Liver (tissue), 9 donors: ENCODE measurements around the gene FRMD4A. TPM values are rescaled to one million over a fixed set of nuclear protein-coding genes. Genes with fewer than 3 reads are reported as not detected.
"Not testable (repeated sequence)": the region's sequence is repeated elsewhere in the genome, so short reads cannot be mapped to it uniquely, and the experiment has no call there.

Experiments
- DNase-seq: peaks from one replicate; pipeline ENCODE4 v3.0.0-alpha.2; 2017; ENCODE audit warnings: low spot score
- H3K27ac ChIP-seq, 2 donors: one replicate each; pipeline ENCODE4 v1.7.0; 2013; ENCODE audit warnings: inconsistent platforms in 2 of 2, low read length in 2 of 2, control low read depth in 1 of 2, low read depth in 1 of 2, mild to moderate bottlenecking in 1 of 2
- H3K27me3 ChIP-seq, 4 donors: one replicate each; pipeline versions ENCODE4 v1.6.1 to v1.7.0; 2013; ENCODE audit warnings: low read length in 3 of 4, inconsistent platforms in 1 of 4, mild to moderate bottlenecking in 1 of 4, moderate library complexity in 1 of 4; ENCODE audit not compliant: control insufficient read depth in 4 of 4, insufficient read depth in 4 of 4
- H3K36me3 ChIP-seq, 4 donors: one replicate each; pipeline versions ENCODE4 v1.6.1 to v1.7.0; 2013; ENCODE audit warnings: low read length in 3 of 4, mild to moderate bottlenecking in 3 of 4, low read depth in 1 of 4, moderate library complexity in 1 of 4; ENCODE audit not compliant: control insufficient read depth in 4 of 4, insufficient read depth in 3 of 4
- H3K4me1 ChIP-seq, 4 donors: one replicate each; pipeline versions ENCODE4 v1.6.1 to v1.7.0; 2013; ENCODE audit warnings: low read length in 3 of 4, mild to moderate bottlenecking in 3 of 4, moderate library complexity in 1 of 4; ENCODE audit not compliant: control insufficient read depth in 4 of 4, insufficient read depth in 4 of 4
- H3K4me3 ChIP-seq, 3 donors: one replicate each; pipeline versions ENCODE4 v1.6.1 to v1.7.0; 2013; ENCODE audit warnings: low read length in 3 of 3, control low read depth in 1 of 3, low read depth in 1 of 3, mild to moderate bottlenecking in 1 of 3
- H3K9ac ChIP-seq, 2 donors: one replicate each; pipeline ENCODE4 v1.7.0; 2013; ENCODE audit warnings: low read length in 2 of 2, mild to moderate bottlenecking in 2 of 2, moderate library complexity in 2 of 2, control low read depth in 1 of 2, low read depth in 1 of 2
- H3K9me3 ChIP-seq, 4 donors: one replicate each; pipeline versions ENCODE4 v1.6.1 to v1.7.0; 2013; ENCODE audit warnings: low read length in 3 of 4; ENCODE audit not compliant: control insufficient read depth in 4 of 4
- ATF3 ChIP-seq: IDR thresholded peaks from 2 replicates; pipeline ENCODE4 v1.6.1; 2016; ENCODE audit warnings: antibody characterized with exemption
- EGR1 ChIP-seq, 2 donors: IDR thresholded peaks; 2 replicates each; pipeline ENCODE4 v1.6.1; 2016 to 2018; ENCODE audit warnings: antibody characterized with exemption in 2 of 2, low read depth in 2 of 2
- FOXA1 ChIP-seq: IDR thresholded peaks from 2 replicates; pipeline ENCODE4 v1.6.1; 2016; ENCODE audit warnings: antibody characterized with exemption
- FOXA2 ChIP-seq: IDR thresholded peaks from 2 replicates; pipeline ENCODE4 v1.6.1; 2016; ENCODE audit warnings: antibody characterized with exemption
- GABPA ChIP-seq, 2 donors: IDR thresholded peaks in 1 of 2; conservative IDR thresholded peaks in 1 of 2; 2 replicates each; pipeline ENCODE4 v1.6.1; 2016; ENCODE audit warnings: antibody characterized with exemption in 2 of 2, mild to moderate bottlenecking in 1 of 2, moderate library complexity in 1 of 2
- HNF4G ChIP-seq: IDR thresholded peaks from 2 replicates; pipeline ENCODE4 v1.6.1; 2016; ENCODE audit warnings: antibody characterized with exemption
- JUND ChIP-seq, 2 donors: IDR thresholded peaks; 2 replicates each; pipeline ENCODE4 v1.6.1; 2016; ENCODE audit warnings: antibody characterized with exemption in 2 of 2
- NR2F2 ChIP-seq: IDR thresholded peaks from 2 replicates; pipeline ENCODE4 v1.6.1; 2016; ENCODE audit warnings: antibody characterized with exemption
- RAD21 ChIP-seq, 2 donors: IDR thresholded peaks; 2 replicates each; pipeline ENCODE4 v1.6.1; 2016; ENCODE audit warnings: antibody characterized with exemption in 2 of 2, mild to moderate bottlenecking in 2 of 2
- RXRA ChIP-seq, 2 donors: IDR thresholded peaks; 2 replicates each; pipeline ENCODE4 v1.6.1; 2017 to 2018; ENCODE audit warnings: antibody characterized with exemption in 2 of 2, mild to moderate bottlenecking in 1 of 2
- SP1 ChIP-seq: IDR thresholded peaks from 2 replicates; pipeline ENCODE4 v1.6.1; 2018; ENCODE audit warnings: antibody characterized with exemption, mild to moderate bottlenecking
- TAF1 ChIP-seq: conservative IDR thresholded peaks from 2 replicates; pipeline ENCODE4 v1.6.1; 2016; ENCODE audit warnings: antibody characterized with exemption, mild to moderate bottlenecking
- YY1 ChIP-seq: IDR thresholded peaks from 2 replicates; pipeline ENCODE4 v1.6.1; 2016; ENCODE audit warnings: antibody characterized with exemption, mild to moderate bottlenecking
- WGBS: extraction: QIAGEN DNeasy Blood & Tissue Kit; methylation state at CpG from one replicate; pipeline ENCODE4 v1.1.7; 2013; 5-methylcytosine and 5-hydroxymethylcytosine counted together
- polyA plus RNA-seq, 2 donors: library from polyadenylated mRNA; stranded (reverse) in 1 of 2; unstranded in 1 of 2; fragments of 200-250 nt in 1 of 2; fragments of >200 nt in 1 of 2; fragmentation: Nextera tagmentation in 1 of 2; extraction: Ambion mirVana in 1 of 2; gene quantifications; one replicate each; pipeline versions ENCODE4 v1.2.1 to v1.2.3, GENCODE V29; 2013 to 2015
- total RNA-seq, 2 donors: library from RNA; depleted of rRNA; stranded (reverse); fragments of >200 nt; gene quantifications; one replicate each; pipeline ENCODE4 v1.2.3, GENCODE V29; 2014
- TF ChIP-seq, protein P1 (sequence below): IDR thresholded peaks from 2 replicates; pipeline ENCODE4 v1.6.1; 2016; ENCODE audit warnings: antibody characterized with exemption, mild to moderate bottlenecking
- TF ChIP-seq, protein P2 (sequence below): IDR thresholded peaks from 2 replicates; pipeline ENCODE4 v1.6.1; 2016; ENCODE audit warnings: antibody characterized with exemption
- donor health status: healthy.
- donor health status: healthy.
- donor health status: healthy.
- donor health status: healthy.
- donor health status: healthy.

Gene FRMD4A
- total and polyA plus RNA-seq, 4 donors: 8.2 to 34.3 (median 13.1) TPM

GRCh38 chr10:14135196-14135595 lies 195.5 kb downstream of the FRMD4A start:
- DNase-seq, H3K9ac ChIP-seq, H3K9me3 ChIP-seq, H3K4me1 ChIP-seq, H3K27ac ChIP-seq, H3K27me3 ChIP-seq, H3K36me3 ChIP-seq, H3K4me3 ChIP-seq: not testable (repeated sequence)
- 58% methylated on average over 2 of the region's 2 CpGs for WGBS

DNA sequence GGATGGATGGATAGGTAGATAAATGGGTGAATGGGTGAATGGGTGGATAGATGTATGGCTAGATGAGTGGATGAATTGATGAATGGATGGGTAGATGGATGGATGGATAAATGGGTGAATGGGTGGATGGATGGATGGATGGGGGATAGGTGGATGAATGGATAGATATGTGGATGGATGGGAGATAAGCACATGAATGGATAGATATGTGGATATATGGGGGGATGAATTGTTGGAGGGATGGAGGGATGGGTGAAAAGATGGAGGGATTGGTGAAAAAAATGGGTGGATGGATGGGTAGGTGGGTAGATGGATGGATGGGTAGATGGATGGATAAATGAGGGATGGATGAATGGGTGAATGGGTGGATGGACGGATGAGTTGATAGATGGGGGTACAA lies 196.4 kb downstream of the FRMD4A start:
- no peaks in the 10 kb centered on the region for H3K36me3 ChIP-seq
- 63% methylated on average over 1 of the region's 1 CpG for WGBS
- no peaks in the 10 kb centered on the region for H3K27me3 ChIP-seq
- no peak for TF ChIP-seq RXRA (IDR thresholded peaks at IDR 0.05)
- TF ChIP-seq SP1: no peak
- TF ChIP-seq NR2F2: no peak
- no peak for TF ChIP-seq FOXA2
- TF ChIP-seq, protein P1, sequence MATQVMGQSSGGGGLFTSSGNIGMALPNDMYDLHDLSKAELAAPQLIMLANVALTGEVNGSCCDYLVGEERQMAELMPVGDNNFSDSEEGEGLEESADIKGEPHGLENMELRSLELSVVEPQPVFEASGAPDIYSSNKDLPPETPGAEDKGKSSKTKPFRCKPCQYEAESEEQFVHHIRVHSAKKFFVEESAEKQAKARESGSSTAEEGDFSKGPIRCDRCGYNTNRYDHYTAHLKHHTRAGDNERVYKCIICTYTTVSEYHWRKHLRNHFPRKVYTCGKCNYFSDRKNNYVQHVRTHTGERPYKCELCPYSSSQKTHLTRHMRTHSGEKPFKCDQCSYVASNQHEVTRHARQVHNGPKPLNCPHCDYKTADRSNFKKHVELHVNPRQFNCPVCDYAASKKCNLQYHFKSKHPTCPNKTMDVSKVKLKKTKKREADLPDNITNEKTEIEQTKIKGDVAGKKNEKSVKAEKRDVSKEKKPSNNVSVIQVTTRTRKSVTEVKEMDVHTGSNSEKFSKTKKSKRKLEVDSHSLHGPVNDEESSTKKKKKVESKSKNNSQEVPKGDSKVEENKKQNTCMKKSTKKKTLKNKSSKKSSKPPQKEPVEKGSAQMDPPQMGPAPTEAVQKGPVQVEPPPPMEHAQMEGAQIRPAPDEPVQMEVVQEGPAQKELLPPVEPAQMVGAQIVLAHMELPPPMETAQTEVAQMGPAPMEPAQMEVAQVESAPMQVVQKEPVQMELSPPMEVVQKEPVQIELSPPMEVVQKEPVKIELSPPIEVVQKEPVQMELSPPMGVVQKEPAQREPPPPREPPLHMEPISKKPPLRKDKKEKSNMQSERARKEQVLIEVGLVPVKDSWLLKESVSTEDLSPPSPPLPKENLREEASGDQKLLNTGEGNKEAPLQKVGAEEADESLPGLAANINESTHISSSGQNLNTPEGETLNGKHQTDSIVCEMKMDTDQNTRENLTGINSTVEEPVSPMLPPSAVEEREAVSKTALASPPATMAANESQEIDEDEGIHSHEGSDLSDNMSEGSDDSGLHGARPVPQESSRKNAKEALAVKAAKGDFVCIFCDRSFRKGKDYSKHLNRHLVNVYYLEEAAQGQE: no peak
- no peak overlapping the region for H3K27ac ChIP-seq
- H3K9ac ChIP-seq: no peak overlapping the region
- H3K4me1 ChIP-seq: no peaks in the 10 kb centered on the region
- H3K4me3 ChIP-seq: no peak overlapping the region
- no peak for DNase-seq
- no peaks in the 10 kb centered on the region for H3K9me3 ChIP-seq

DNA sequence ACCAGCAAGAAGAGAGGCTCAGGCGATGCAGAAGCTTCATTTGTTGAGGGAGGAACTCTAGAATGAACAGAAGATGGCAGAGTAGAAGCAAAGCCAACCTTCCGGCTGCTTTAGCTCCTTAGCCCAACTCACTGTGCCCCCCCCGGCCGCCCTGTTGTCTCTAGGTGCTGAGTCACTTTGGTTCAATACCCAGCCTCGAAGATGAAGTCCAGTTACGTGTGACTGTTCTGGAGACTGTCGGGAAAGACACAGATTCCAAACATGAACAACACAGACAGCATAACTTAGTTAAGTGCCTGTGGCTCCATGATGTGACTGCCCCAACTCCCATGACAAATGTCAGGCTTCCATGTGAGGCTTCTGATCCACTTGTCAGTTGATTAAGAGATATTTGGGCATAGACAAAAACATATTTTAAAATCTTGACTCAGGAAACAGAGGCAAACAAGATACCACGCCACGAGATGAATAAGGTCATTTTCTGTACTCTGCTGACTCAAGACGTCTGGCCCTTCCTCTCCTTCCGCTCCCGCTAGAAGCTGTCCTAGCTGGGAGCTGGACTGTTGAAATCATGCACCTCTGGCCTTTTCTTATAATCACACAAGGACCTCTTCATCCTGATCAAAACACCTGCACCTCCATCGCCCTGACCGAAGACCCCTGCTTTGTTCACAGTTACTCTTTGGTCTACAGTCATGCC lies 199.3 kb downstream of the FRMD4A start:
- 78% methylated on average over 14 of the region's 14 CpGs for WGBS
- Histone ChIP-seq H3K27ac (no peak overlapping the region), H3K27me3 (no peaks in the 10 kb centered on the region), H3K36me3 (no peaks in the 10 kb centered on the region), H3K9me3 (no peaks in the 10 kb centered on the region), H3K4me3 (no peak overlapping the region), H3K9ac (no peak overlapping the region), H3K4me1 (no peaks in the 10 kb centered on the region)
- no peak for TF ChIP-seq SP1
- TF ChIP-seq HNF4G: no peak
- no peak for TF ChIP-seq FOXA2
- TF ChIP-seq FOXA1: no peak
- TF ChIP-seq GABPA (IDR thresholded peaks at IDR 0.05 in 1 of 2, conservative IDR thresholded peaks at IDR 0.05 in 1 of 2): no peak
- TF ChIP-seq TAF1: no peak
- TF ChIP-seq JUND (IDR thresholded peaks at IDR 0.05): no peak
- TF ChIP-seq, protein P1: no peak
- no peak for TF ChIP-seq YY1
- TF ChIP-seq EGR1 (IDR thresholded peaks at IDR 0.05; ENCODE audit: low read depth in 2 of 2): no peak
- TF ChIP-seq RAD21 (IDR thresholded peaks at IDR 0.05): no peak
- TF ChIP-seq, protein P2, sequence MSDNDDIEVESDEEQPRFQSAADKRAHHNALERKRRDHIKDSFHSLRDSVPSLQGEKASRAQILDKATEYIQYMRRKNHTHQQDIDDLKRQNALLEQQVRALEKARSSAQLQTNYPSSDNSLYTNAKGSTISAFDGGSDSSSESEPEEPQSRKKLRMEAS: no peak
- TF ChIP-seq ATF3: no peak
- TF ChIP-seq RXRA (IDR thresholded peaks at IDR 0.05): no peak
- no peak for TF ChIP-seq NR2F2
- DNase-seq: no peak
